Measurements from ENCODE around the gene MAP4K1. TPM values are rescaled to one million over a fixed set of nuclear protein-coding genes. Genes with fewer than 3 reads are reported as not detected.

Gene MAP4K1
- total RNA-seq, 1 experiment from 2014 or later: 2.3 TPM

GRCh38 chr19:38639679-38640078 is 21.9 kb upstream of the MAP4K1 start:
- H4K20me1 ChIP-seq (ENCODE audit: low read length): no peaks in the 10 kb centered on the region
- POLR2A ChIA-PET (ENCODE audit: unreplicated experiment): no interaction called here
- no peak overlapping the region for H2AFZ ChIP-seq (ENCODE audit: low read length)
- H3K4me2 ChIP-seq (ENCODE audit: low read length): no peak overlapping the region
- no peaks in the 10 kb centered on the region for H3K9me2 ChIP-seq (replicated peaks; ENCODE audit: low read length)
- peaks cover 12% of the 10 kb centered on the region for H3K36me3 ChIP-seq (ENCODE audit: low read depth, low read length)
- 0 out of 2 replicates have a peak, but pooled peaks cover 12% of the 10 kb centered on the region for H3K79me2 ChIP-seq (ENCODE audit: low read length)
- no peak overlapping the region for H3K9ac ChIP-seq (ENCODE audit: low read length)
- H3F3A ChIP-seq (ENCODE audit: low read length, unreplicated experiment): no peaks in the 10 kb centered on the region
- CTCF ChIA-PET: no interaction called here
- no peaks in the 10 kb centered on the region for H3K27me3 ChIP-seq (ENCODE audit: low read length)
- H3K4me1 ChIP-seq (ENCODE audit: insufficient read depth, low read length): peaks cover 29% of the 10 kb centered on the region
- intact Hi-C loops (cut with micrococcal nuclease): loop anchor here (5.0 kb wide), 1 partner anchor 198 kb away; no protein-coding TSS in a partner anchor
- no peak overlapping the region for H3K27ac ChIP-seq (ENCODE audit: low read length)
- TF ChIP-seq CTCF (conservative IDR thresholded peaks at IDR 0.05; ENCODE audit: low read depth, low read length) (no peak), EZH2 (IDR thresholded peaks at IDR 0.05; ENCODE audit: low read length, unreplicated experiment) (no peak), EZH2phosphoT487 (IDR thresholded peaks at IDR 0.05; ENCODE audit: borderline replicate concordance, low read length) (no peak)
- H3K4me3 ChIP-seq (ENCODE audit: low read length): no peak overlapping the region
- ATAC-seq (no peak), DNase-seq (no peak)
- H3K9me3 ChIP-seq (ENCODE audit: low read length): no peaks in the 10 kb centered on the region
- BruUV-seq (replicated peaks): no TSS peak

- POLR2A ChIA-PET (ENCODE audit: unreplicated experiment): interaction anchor here (0.6 to 0.8 kb wide), 2 partner anchors 9 to 199 kb away, joined by 3 to 4 read pairs; no protein-coding TSS in a partner anchor
- Histone ChIP-seq H3K36me3 (ENCODE audit: low read depth, low read length) (peaks cover 15% of the 10 kb centered on the region), H3K9me2 (replicated peaks; ENCODE audit: low read length) (no peaks in the 10 kb centered on the region), H3K4me3 (ENCODE audit: low read length) (no peak overlapping the region), H3K79me2 (ENCODE audit: low read length) (0 out of 2 replicates have a peak, but pooled peaks cover 12% of the 10 kb centered on the region), H3K4me1 (ENCODE audit: insufficient read depth, low read length) (peaks cover 29% of the 10 kb centered on the region), H2AFZ (ENCODE audit: low read length) (no peak overlapping the region), H3K9me3 (ENCODE audit: low read length) (no peaks in the 10 kb centered on the region), H3K9ac (ENCODE audit: low read length) (no peak overlapping the region), H3K27me3 (ENCODE audit: low read length) (no peaks in the 10 kb centered on the region), H3K4me2 (ENCODE audit: low read length) (no peak overlapping the region), H4K20me1 (ENCODE audit: low read length) (no peaks in the 10 kb centered on the region), H3K27ac (ENCODE audit: low read length) (peak overlapping the region; percentile 23), H3F3A (ENCODE audit: low read length, unreplicated experiment) (no peaks in the 10 kb centered on the region)
- TF ChIP-seq CTCF (conservative IDR thresholded peaks at IDR 0.05; ENCODE audit: low read depth, low read length) (no peak), EZH2 (IDR thresholded peaks at IDR 0.05; ENCODE audit: low read length, unreplicated experiment) (no peak)
- CTCF ChIA-PET: interaction anchor here (0.6 kb wide), 1 partner anchor 28 kb away, joined by 7 read pairs; no protein-coding TSS in a partner anchor
- BruUV-seq (replicated peaks): TSS peak; percentile 20
- intact Hi-C loops (cut with micrococcal nuclease): loop anchor here (5.0 kb wide), 1 partner anchor 199 kb away; no protein-coding TSS in a partner anchor
- DNase-seq (peak; percentile 50), ATAC-seq (no peak)
Observed at GRCh38 chr19:38638461-38638860, 20.7 kb upstream of the MAP4K1 start.

Data from PC-3 (cell line).